GM12878 (cell line): ENCODE measurements around the gene SYNDIG1. TPM values are rescaled to one million over a fixed set of nuclear protein-coding genes. Genes with fewer than 3 reads are reported as not detected.

ENCODE experiments used
- ATAC-seq: fragments of 200-7000 bp; cut with Tn5 transposase; 3 replicates; pipeline ENCODE4 v1.9.1; 2020; ENCODE audit warnings: mild to moderate bottlenecking, moderate library complexity
- BruUV-seq: library from RNA; stranded (reverse); fragments of 400-500 nt; replicated peaks from 2 replicates; lab custom pipeline; 2021; lab: Mats Ljungman, UMichigan
- CTCF ChIA-PET: fragments of 300-600 bp; sonication (Branson Sonifier 250); formaldehyde crosslinking; extraction: SDS; loops from one replicate; lab custom pipeline; 2021; ENCODE audit warnings: inconsistent platforms; lab: Yijun Ruan, JAX
- POLR2A ChIA-PET: fragments of 350-600 bp; formaldehyde crosslinking; extraction: SDS; loops from one replicate; lab custom pipeline; 2021; ENCODE audit warnings: inconsistent platforms; lab: Charles Lee
- RAD21 ChIA-PET: fragments of 300-600 bp; sonication (Branson Sonifier 250); formaldehyde crosslinking; loops from one replicate; lab custom pipeline; 2023; ENCODE audit warnings: antibody characterized with exemption; ENCODE audit not compliant: unreplicated experiment; lab: Charles Lee
- SMC1A ChIA-PET: fragments of 300-600 bp; sonication (Branson Sonifier 250); formaldehyde crosslinking; loops from one replicate; lab custom pipeline; 2023; ENCODE audit not compliant: unreplicated experiment, uncharacterized antibody; lab: Charles Lee
- DNase-seq: peaks from one replicate; pipeline ENCODE4 v3.0.0-alpha.2; 2011; ENCODE audit warnings: low read depth, low spot score
- FAIRE-seq: peaks from 3 replicates; lab custom pipeline; 2011; peaks lifted over from hg19 to GRCh38; lab: Jason Lieb, UNC
- H2AFZ ChIP-seq: 2 replicates; pipeline ENCODE4 v1.6.0; 2011; ENCODE audit warnings: low read depth, low read length, control low read depth; ENCODE audit not compliant: control insufficient read depth
- H3K27ac ChIP-seq: 2 replicates; pipeline ENCODE4 v1.5.1; 2011; ENCODE audit warnings: control low read depth; ENCODE audit not compliant: control insufficient read depth, insufficient read depth
- H3K27me3 ChIP-seq, 2 experiments: replicated peaks in 1 of 2; 2 replicates each; pipeline versions ENCODE4 v1.6.0 to v1.6.1; 2011; ENCODE audit warnings: low read length in 1 of 2; ENCODE audit not compliant: control insufficient read depth in 2 of 2, insufficient read depth in 2 of 2
- H3K36me3 ChIP-seq, 2 experiments: 2 replicates each; pipeline ENCODE4 v1.5.1; 2011; ENCODE audit warnings: low read length in 1 of 2; ENCODE audit not compliant: control insufficient read depth in 2 of 2, insufficient read depth in 2 of 2
- H3K4me1 ChIP-seq: 2 replicates; pipeline ENCODE4 v1.6.1; 2011; ENCODE audit warnings: mild to moderate bottlenecking, low read length, moderate library complexity, mixed read lengths; ENCODE audit not compliant: control insufficient read depth, insufficient read depth
- H3K4me2 ChIP-seq: 2 replicates; pipeline ENCODE4 v1.6.0; 2011; ENCODE audit warnings: control low read depth; ENCODE audit not compliant: control insufficient read depth, insufficient read depth
- H3K4me3 ChIP-seq: fragments of 200-600 bp; sonication (generic); 2 replicates; pipeline ENCODE4 v1.5.1; 2016
- H3K79me2 ChIP-seq: 2 replicates; pipeline ENCODE4 v1.6.0; 2011; ENCODE audit warnings: low read length; ENCODE audit not compliant: control insufficient read depth, insufficient read depth
- H3K9ac ChIP-seq: 2 replicates; pipeline ENCODE4 v1.8.0; 2011; ENCODE audit warnings: low read length, control low read depth, mixed read lengths; ENCODE audit not compliant: control insufficient read depth, insufficient read depth
- H3K9me3 ChIP-seq: replicated peaks from 3 replicates; pipeline ENCODE4 v1.5.1; 2011; ENCODE audit warnings: mild to moderate bottlenecking, low read length; ENCODE audit not compliant: control insufficient read depth, insufficient read depth
- H4K20me1 ChIP-seq: 2 replicates; pipeline ENCODE4 v1.6.0; 2011; ENCODE audit not compliant: control insufficient read depth, insufficient read depth
- BRCA1 ChIP-seq: IDR thresholded peaks from 2 replicates; pipeline ENCODE4 v1.6.1; 2011; ENCODE audit warnings: low read depth, low read length, improper control_type of control experiment
- CBX3 ChIP-seq: fragments of 200-600 bp; sonication (generic); IDR thresholded peaks from 2 replicates; pipeline ENCODE4 v1.6.1; 2016; ENCODE audit warnings: low read depth, borderline replicate concordance
- CHD2 ChIP-seq: IDR thresholded peaks from 2 replicates; pipeline ENCODE4 v1.6.1; 2011; ENCODE audit warnings: low read depth, low read length, improper control_type of control experiment, borderline replicate concordance
- EGR1 ChIP-seq, 2 experiments: IDR thresholded peaks; 1 replicate in 1 of 2; 2 replicates in 1 of 2; pipeline ENCODE4 v1.6.1; 2011 to 2012; ENCODE audit warnings: low read depth in 2 of 2, low read length in 2 of 2, borderline replicate concordance in 1 of 2, mild to moderate bottlenecking in 1 of 2, moderate library complexity in 1 of 2
- IKZF1 ChIP-seq: fragments of 450-650 bp; conservative IDR thresholded peaks from 2 replicates; pipeline ENCODE4 v1.6.1; 2017; ENCODE audit warnings: antibody characterized with exemption, mild to moderate bottlenecking
- KAT2A ChIP-seq: conservative IDR thresholded peaks from 2 replicates; pipeline ENCODE4 v1.6.1; 2011; ENCODE audit warnings: low read depth, low read length; ENCODE audit not compliant: control insufficient read depth
- NRF1 ChIP-seq: conservative IDR thresholded peaks from 2 replicates; pipeline ENCODE4 v1.6.1; 2011; ENCODE audit warnings: mild to moderate bottlenecking, low read depth, low read length, improper control_type of control experiment
- SUPT20H ChIP-seq: IDR thresholded peaks from 2 replicates; pipeline ENCODE4 v1.6.1; 2011; ENCODE audit warnings: low read depth, mild to moderate bottlenecking, low read length, moderate library complexity, borderline replicate concordance; ENCODE audit not compliant: control insufficient read depth
- SUZ12 ChIP-seq: fragments of 200-600 bp; sonication (generic); IDR thresholded peaks from one replicate; pipeline ENCODE4 v1.6.1; 2018; ENCODE audit warnings: antibody characterized with exemption, mild to moderate bottlenecking; ENCODE audit not compliant: unreplicated experiment
- YY1 ChIP-seq: IDR thresholded peaks from 2 replicates; pipeline ENCODE4 v1.6.1; 2011; ENCODE audit warnings: low read depth, mild to moderate bottlenecking, low read length
- ZBTB40 ChIP-seq: fragments of 450-650 bp; IDR thresholded peaks from 2 replicates; pipeline ENCODE4 v1.6.1; 2016; ENCODE audit warnings: mild to moderate bottlenecking, moderate library complexity, borderline replicate concordance
- ZNF274 ChIP-seq: IDR thresholded peaks from one replicate; pipeline ENCODE4 v1.8.0; 2011; ENCODE audit not compliant: insufficient read length, insufficient read depth
- ZZZ3 ChIP-seq: IDR thresholded peaks from 2 replicates; pipeline ENCODE4 v1.6.1; 2011; ENCODE audit warnings: low read depth; ENCODE audit not compliant: control insufficient read depth, insufficient read length
- WGBS: methylation state at CpG from one replicate; pipeline ENCODE4 v1.1.6; 2016; ENCODE audit warnings: low lambda C conversion rate; ENCODE audit not compliant: insufficient replicate concordance, insufficient coverage; ENCODE audit errors: missing lambda C conversion rate; 5-methylcytosine and 5-hydroxymethylcytosine counted together
- in situ Hi-C: fragments of 300-500 bp; cut with MboI; formaldehyde crosslinking; loops from 9 replicates; pipeline ENCODE4 v1.14.3; 2018; ENCODE audit warnings: mixed read lengths
- intact Hi-C: fragments of 100-400 bp; cut with micrococcal nuclease; formaldehyde crosslinking; loops from one replicate; pipeline ENCODE4 v1.14.2; 2022; ENCODE audit not compliant: unreplicated experiment
- polyA plus RNA-seq, 11 experiments: library from polyadenylated mRNA; depleted of rRNA in 4 of 11; unstranded in 6 of 11; stranded (reverse) in 5 of 11; fragments of >200 nt; fragmentation: Nextera tagmentation in 4 of 11; fragmentation: Illumina TruSeq in 1 of 11; extraction: Ambion mirVana in 4 of 11; extraction: Trizol in 1 of 11; gene quantifications; 1 replicate in 1 of 11; 2 replicates in 10 of 11; pipeline versions ENCODE4 v1.2.1 to v1.2.3, GENCODE V29; 2011 to 2016; ENCODE audit warnings: inconsistent platforms in 2 of 11, missing spikeins in 2 of 11, low read depth in 1 of 11
- total RNA-seq, 4 experiments: library from RNA; depleted of rRNA in 3 of 4; stranded (reverse); fragments of >200 nt in 3 of 4; fragmentation: Illumina TruSeq in 1 of 4; extraction: Trizol in 1 of 4; gene quantifications; 2 replicates each; pipeline versions ENCODE4 v1.2.1 to v1.2.3, GENCODE V29; 2013 to 2021

SYNDIG1 gene
- total and polyA plus RNA-seq, 10 of the 15 experiments (the other 5 are each of a cell fraction or from before 2014, with no cell fraction given): not detected

- RAD21 ChIA-PET: no interaction called here
Observed at GRCh38 chr20:24583169-24583792, 113.9 kb downstream of the SYNDIG1 start.

More at GRCh38 chr20:24583169-24583792, 113.9 kb downstream of the SYNDIG1 start:
- Histone ChIP-seq H3K27ac (no peak overlapping the region), H3K27me3 (no peaks in the 10 kb centered on the region; a peak in 1 of 4 replicates), H3K79me2 (no peaks in the 10 kb centered on the region), H3K4me2 (no peak overlapping the region), H3K9ac (no peak overlapping the region), H2AFZ (no peak overlapping the region), H3K36me3 (no peaks in the 10 kb centered on the region), H4K20me1 (no peaks in the 10 kb centered on the region; the same call in 1 of the 2 replicates), H3K4me3 (no peak overlapping the region), H3K9me3 (no peaks in the 10 kb centered on the region), H3K4me1 (no peaks in the 10 kb centered on the region)
- ChIA-PET POLR2A (no interaction called here), SMC1A (no interaction called here), CTCF (no interaction called here)
- FAIRE-seq (no peak), ATAC-seq (no peak), DNase-seq (no peak)
- WGBS: 47% methylated on average over 13 of the region's 13 CpGs
- no TSS peak for BruUV-seq
- intact Hi-C loops (no loop called here), in situ Hi-C loops (no loop called here)
- TF ChIP-seq SUZ12: no peak
- no peak for TF ChIP-seq CBX3
- TF ChIP-seq ZZZ3: no peak
- no peak for TF ChIP-seq KAT2A
- no peak for TF ChIP-seq CHD2
- TF ChIP-seq IKZF1: no peak
- TF ChIP-seq BRCA1: no peak
- no peak for TF ChIP-seq EGR1 (IDR thresholded peaks at IDR 0.05; ENCODE audit: borderline replicate concordance in 1 of 2, low read depth in 2 of 2, low read length in 2 of 2)
- TF ChIP-seq SUPT20H: no peak
- no peak for TF ChIP-seq ZNF274
- no peak for TF ChIP-seq NRF1
- no peak for TF ChIP-seq YY1
- TF ChIP-seq ZBTB40: no peak
